HG03439 (cell line): ENCODE results near the gene ADCY1.

Experiments used
- ATAC-seq: cut with Tn5 transposase; IDR thresholded peaks from one replicate; pipeline ENCODE4 v1.9.1; 2021; ENCODE audit warnings: mild to moderate bottlenecking, moderate library complexity; ENCODE audit not compliant: unreplicated experiment

Gene ADCY1

GRCh38 chr7:45649560-45650346 is 75.6 kb downstream of the ADCY1 start:
- ATAC-seq: no peak

GRCh38 chr7:45650404-45651394 is 76.5 kb downstream of the ADCY1 start:
- ATAC-seq: no peak

GRCh38 chr7:45651540-45651939 is 77.4 kb downstream of the ADCY1 start:
- ATAC-seq: no peak

- no peak for ATAC-seq
Measured at GRCh38 chr7:45652630-45653029, 78.5 kb downstream of the ADCY1 start.

GRCh38 chr7:45653209-45653907 is 79.2 kb downstream of the ADCY1 start:
- no peak for ATAC-seq

- ATAC-seq: no peak
Measured at GRCh38 chr7:45654341-45654740, 80.2 kb downstream of the ADCY1 start.

GRCh38 chr7:45655539-45655938 is 81.4 kb downstream of the ADCY1 start:
- no peak for ATAC-seq

- ATAC-seq: no peak
Measured at GRCh38 chr7:45656431-45656830, 82.3 kb downstream of the ADCY1 start.

GRCh38 chr7:45657136-45657889 is 83.1 kb downstream of the ADCY1 start:
- no peak for ATAC-seq

GRCh38 chr7:45657890-45658715 is 83.9 kb downstream of the ADCY1 start:
- ATAC-seq: no peak

GRCh38 chr7:45658716-45659495 is 84.7 kb downstream of the ADCY1 start:
- ATAC-seq: no peak

GRCh38 chr7:45659496-45660139 is 85.5 kb downstream of the ADCY1 start:
- no peak for ATAC-seq

- no peak for ATAC-seq
Measured at GRCh38 chr7:45660201-45660900, 86.2 kb downstream of the ADCY1 start.

- ATAC-seq: no peak
Measured at GRCh38 chr7:45660901-45661211, 86.7 kb downstream of the ADCY1 start.

- no peak for ATAC-seq
Measured at GRCh38 chr7:45661302-45661995, 87.3 kb downstream of the ADCY1 start.

GRCh38 chr7:45662018-45662417 is 87.8 kb downstream of the ADCY1 start:
- ATAC-seq: no peak

GRCh38 chr7:45662540-45663166 is 88.5 kb downstream of the ADCY1 start:
- no peak for ATAC-seq
